ENCODE measurements around the gene DUOX1. TPM values are rescaled to one million over a fixed set of nuclear protein-coding genes. Genes with fewer than 3 reads are reported as not detected.

The DUOX1 gene
- total and polyA plus RNA-seq, 8 donors = 6.4 to 265 (median 8.4) TPM

DNA sequence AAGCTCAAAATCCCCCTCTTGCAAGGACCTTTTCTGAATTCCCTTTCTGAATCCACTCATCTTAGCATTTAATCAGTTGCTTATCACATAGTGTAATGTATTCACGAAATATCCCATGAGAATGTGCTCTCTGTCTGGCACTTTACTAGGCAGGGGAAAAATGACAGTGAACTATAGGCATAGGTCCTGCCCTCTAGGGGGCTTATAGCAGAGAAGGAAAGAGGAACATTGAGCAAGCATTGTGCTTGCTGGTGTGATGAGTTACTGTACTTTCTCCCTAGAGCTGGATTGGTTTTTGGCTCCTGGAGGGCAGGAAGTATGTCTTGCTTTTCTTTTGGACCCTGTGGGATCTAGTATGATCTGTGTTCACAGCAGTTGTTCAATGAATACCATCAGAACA lies 42.3 kb upstream of the DUOX1 start:
- ATAC-seq = no peak
- H3K27ac ChIP-seq = no peak overlapping the region
- intact Hi-C loops (cut with DNase I) = no loop called here
- no peaks in the 10 kb centered on the region for H3K4me1 ChIP-seq
- TF ChIP-seq CTCF (IDR thresholded peaks at IDR 0.05) = no peak
- peaks cover 5 to 23% of the 10 kb centered on the region in 2 donors for H3K27me3 ChIP-seq
- H3K36me3 ChIP-seq = no peaks in the 10 kb centered on the region
- no peak overlapping the region for H3K4me3 ChIP-seq
- no peaks in the 10 kb centered on the region for H3K9me3 ChIP-seq
- no peak for DNase-seq

GRCh38 chr15:45088801-45089711 lies 40.7 kb upstream of the DUOX1 start:
- Histone ChIP-seq H3K27ac (no peak overlapping the region), H3K27me3 (peaks cover 5 to 17% of the 10 kb centered on the region in 2 donors), H3K4me1 (no peaks in the 10 kb centered on the region), H3K4me3 (no peak overlapping the region), H3K9me3 (no peaks in the 10 kb centered on the region), H3K36me3 (no peaks in the 10 kb centered on the region)
- no peak for TF ChIP-seq CTCF (IDR thresholded peaks at IDR 0.05)
- intact Hi-C loops (cut with DNase I) = no loop called here
- no peak for ATAC-seq
- DNase-seq = no peak

DNA sequence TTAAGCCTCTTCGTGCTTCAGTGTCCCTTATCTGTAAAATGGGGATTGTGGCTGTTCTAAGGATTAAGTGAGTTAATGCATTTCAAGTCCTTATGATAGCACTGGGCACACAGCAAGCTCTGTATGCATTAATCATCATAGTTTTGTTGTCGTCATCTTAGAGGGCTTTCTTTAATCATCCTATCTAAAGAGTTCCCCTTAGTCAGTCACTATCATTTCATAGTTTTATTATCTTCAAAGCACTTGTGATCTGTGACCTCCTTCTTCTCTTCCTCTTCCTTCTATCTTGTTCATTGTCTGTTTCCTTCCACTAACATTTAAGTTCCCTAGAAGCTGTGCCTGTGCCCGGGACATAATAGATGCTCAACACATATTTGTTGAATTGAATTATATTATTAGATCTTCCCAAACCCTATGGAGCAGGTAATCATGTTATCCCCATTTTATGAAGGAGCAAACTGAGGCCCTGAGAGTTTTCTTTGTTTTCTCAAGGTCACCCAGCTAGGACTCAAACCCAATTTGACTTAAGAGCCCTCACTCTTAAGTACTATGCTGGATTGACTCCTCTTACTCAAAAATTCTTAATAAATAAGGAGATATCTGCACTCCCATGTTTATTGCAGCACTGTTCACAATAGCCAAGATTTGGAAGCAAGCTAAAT lies 40.0 kb upstream of the DUOX1 start:
- Histone ChIP-seq H3K27me3 (peaks cover 1 to 17% of the 10 kb centered on the region in 2 donors), H3K27ac (no peak overlapping the region), H3K9me3 (no peaks in the 10 kb centered on the region), H3K4me1 (no peaks in the 10 kb centered on the region), H3K4me3 (no peak overlapping the region), H3K36me3 (no peaks in the 10 kb centered on the region)
- intact Hi-C loops (cut with DNase I) = no loop called here
- no peak for DNase-seq
- no peak for TF ChIP-seq CTCF (IDR thresholded peaks at IDR 0.05)
- no peak for ATAC-seq

GRCh38 chr15:45091161-45091560 lies 38.6 kb upstream of the DUOX1 start:
- H3K27me3 ChIP-seq = peaks cover 0 to 17% of the 10 kb centered on the region in 2 donors
- no peaks in the 10 kb centered on the region for H3K36me3 ChIP-seq
- no peak overlapping the region for H3K27ac ChIP-seq
- ATAC-seq = no peak
- DNase-seq = no peak
- no peaks in the 10 kb centered on the region for H3K4me1 ChIP-seq
- H3K9me3 ChIP-seq = no peaks in the 10 kb centered on the region
- no peak for TF ChIP-seq CTCF (IDR thresholded peaks at IDR 0.05)
- no peak overlapping the region for H3K4me3 ChIP-seq
- intact Hi-C loops (cut with DNase I) = no loop called here

DNA sequence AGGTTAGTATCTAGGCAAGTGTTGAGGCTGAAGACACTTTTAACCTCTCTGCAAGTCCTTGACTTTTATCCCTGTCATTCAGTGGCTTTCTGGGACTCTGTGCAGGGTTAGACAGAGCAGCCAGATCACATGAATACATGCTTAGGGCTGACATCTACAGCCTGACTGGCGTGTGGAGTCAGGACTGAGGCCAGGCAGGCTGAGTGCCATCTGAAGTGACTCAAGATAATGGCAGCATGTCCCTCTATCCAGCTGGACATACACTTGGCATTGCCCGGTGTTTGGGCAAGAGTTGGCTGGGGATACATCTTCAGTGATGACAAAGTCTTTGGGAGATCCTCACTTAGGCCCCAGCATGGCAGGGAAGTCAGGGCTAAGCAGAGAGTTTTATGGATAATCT lies 38.2 kb upstream of the DUOX1 start:
- H3K9me3 ChIP-seq = no peaks in the 10 kb centered on the region
- H3K4me3 ChIP-seq = no peak overlapping the region
- H3K36me3 ChIP-seq = no peaks in the 10 kb centered on the region
- no peak for TF ChIP-seq CTCF (IDR thresholded peaks at IDR 0.05)
- H3K27me3 ChIP-seq = peaks cover 0 to 17% of the 10 kb centered on the region in 2 donors
- H3K27ac ChIP-seq = no peak overlapping the region
- no peak for DNase-seq
- ATAC-seq = no peak
- intact Hi-C loops (cut with DNase I) = no loop called here
- H3K4me1 ChIP-seq = no peaks in the 10 kb centered on the region

All from left lung (tissue), 10 donors.